HUES64 (cell line): ENCODE measurements around the gene ZDHHC5.
"Not testable (repeated sequence)": the region's sequence is repeated elsewhere in the genome, so short reads cannot be mapped to it uniquely, and the experiment has no call there.

Source experiments
- H3K27ac ChIP-seq: 2 replicates; pipeline ENCODE4 v1.7.0; 2013; ENCODE audit warnings: low read depth, low read length, inconsistent platforms
- H3K27me3 ChIP-seq: 2 replicates; pipeline ENCODE4 v1.6.1; 2013; ENCODE audit warnings: mild to moderate bottlenecking, low read length; ENCODE audit not compliant: insufficient read depth
- H3K36me3 ChIP-seq: 2 replicates; pipeline ENCODE4 v1.6.1; 2013; ENCODE audit warnings: mild to moderate bottlenecking, low read length; ENCODE audit not compliant: insufficient read depth
- H3K4me1 ChIP-seq: 2 replicates; pipeline ENCODE4 v1.6.1; 2013; ENCODE audit warnings: mild to moderate bottlenecking, low read length, moderate library complexity; ENCODE audit not compliant: insufficient read depth
- H3K4me3 ChIP-seq: 2 replicates; pipeline ENCODE4 v1.5.1; 2013; ENCODE audit warnings: mild to moderate bottlenecking, low read length, moderate library complexity
- H3K9ac ChIP-seq: 2 replicates; pipeline ENCODE4 v1.6.1; 2013; ENCODE audit warnings: mild to moderate bottlenecking, low read depth, low read length
- H3K9me3 ChIP-seq: 2 replicates; pipeline ENCODE4 v1.6.1; 2013; ENCODE audit warnings: low read depth, low read length; ENCODE audit not compliant: insufficient read depth
- WGBS: fragments of 150-250, 120-280 bp; methylation state at CpG from one replicate; pipeline ENCODE4 v1.1.7; 2013; ENCODE audit warnings: missing lambda C conversion rate; 5-methylcytosine and 5-hydroxymethylcytosine counted together

ZDHHC5 gene

GRCh38 chr11:57651408-57651807, 16.5 kb upstream of the ZDHHC5 start:
- peaks cover 2% of the 10 kb centered on the region; the same call in 1 of the 2 replicates for H3K36me3 ChIP-seq
- H3K4me3 ChIP-seq: no peak overlapping the region
- 90% methylated on average over 7 of the region's 7 CpGs for WGBS
- peaks cover 45% of the 10 kb centered on the region for H3K4me1 ChIP-seq
- H3K27ac ChIP-seq: no peak overlapping the region
- H3K9ac ChIP-seq: no peak overlapping the region
- H3K9me3 ChIP-seq: no peaks in the 10 kb centered on the region
- 0 out of 2 replicates have a peak, but pooled peaks cover 2% of the 10 kb centered on the region for H3K27me3 ChIP-seq

- H3K27ac ChIP-seq, H3K27me3 ChIP-seq, H3K36me3 ChIP-seq, H3K4me3 ChIP-seq, H3K9ac ChIP-seq, H3K9me3 ChIP-seq: not testable (repeated sequence)
- WGBS: 94% methylated on average over 14 of the region's 14 CpGs
- peaks cover 39% of the 10 kb centered on the region for H3K4me1 ChIP-seq
These were observed 15.7 kb upstream of the ZDHHC5 start for GRCh38 chr11:57652230-57652629.

GRCh38 chr11:57652662-57653061, 15.3 kb upstream of the ZDHHC5 start:
- Histone ChIP-seq H3K27me3 (0 out of 2 replicates have a peak, but pooled peaks cover 2% of the 10 kb centered on the region), H3K9ac (no peak overlapping the region)
- 96% methylated on average over 3 of the region's 3 CpGs for WGBS

GRCh38 chr11:57653163-57653562, 14.8 kb upstream of the ZDHHC5 start:
- Histone ChIP-seq H3K9me3 (no peaks in the 10 kb centered on the region), H3K27me3 (0 out of 2 replicates have a peak, but pooled peaks cover 2% of the 10 kb centered on the region), H3K4me3 (no peak overlapping the region), H3K4me1 (peaks cover 30% of the 10 kb centered on the region), H3K36me3 (no peaks in the 10 kb centered on the region), H3K27ac (no peak overlapping the region), H3K9ac (no peak overlapping the region)
- WGBS: 45% methylated on average over 2 of the region's 3 CpGs

More at GRCh38 chr11:57652662-57653061, 15.3 kb upstream of the ZDHHC5 start:
- no peak overlapping the region for H3K4me3 ChIP-seq
- peaks cover 35% of the 10 kb centered on the region for H3K4me1 ChIP-seq
- H3K9me3 ChIP-seq: no peaks in the 10 kb centered on the region
- no peaks in the 10 kb centered on the region for H3K36me3 ChIP-seq
- no peak overlapping the region for H3K27ac ChIP-seq

GRCh38 chr11:57656885-57657193, 11.1 kb upstream of the ZDHHC5 start:
- WGBS: 48% methylated on average over 5 of the region's 5 CpGs
- Histone ChIP-seq H3K27ac (no peak overlapping the region; the same call in 1 of the 2 replicates), H3K27me3 (0 out of 2 replicates have a peak, but pooled peaks cover 2% of the 10 kb centered on the region)

GRCh38 chr11:57657194-57658022, 10.5 kb upstream of the ZDHHC5 start, which contains the start of gene CLP1:
Gene CLP1, plus strand, starts transcription at chr11:57657762. Its CDS starts 1,715 bp downstream, at chr11:57659477.
- Histone ChIP-seq H3K9ac (peak within 1 kb of the TSS; percentile 83), H3K4me1 (peaks cover 8% of the 10 kb centered on the region; the same call in 1 of the 2 replicates), H3K36me3 (peaks cover 30% of the 10 kb centered on the region), H3K9me3 (no peaks in the 10 kb centered on the region), H3K27me3 (0 out of 2 replicates have a peak, but pooled peaks cover 2% of the 10 kb centered on the region), H3K27ac (peak within 1 kb of the TSS; percentile 11; the same call in 1 of the 2 replicates), H3K4me3 (peak within 1 kb of the TSS; percentile 86)
- WGBS: 1% methylated on average over 45 of the region's 45 CpGs

More at GRCh38 chr11:57656885-57657193, 11.1 kb upstream of the ZDHHC5 start:
- H3K4me1 ChIP-seq: peaks cover 8% of the 10 kb centered on the region; the same call in 1 of the 2 replicates
- H3K36me3 ChIP-seq: peaks cover 26% of the 10 kb centered on the region
- H3K9me3 ChIP-seq: no peaks in the 10 kb centered on the region
- peak overlapping the region; percentile 86 for H3K4me3 ChIP-seq
- peak overlapping the region; percentile 53 for H3K9ac ChIP-seq

- Histone ChIP-seq H3K27me3 (no peaks in the 10 kb centered on the region), H3K4me3 (peak overlapping the region; percentile 86), H3K4me1 (peaks cover 6% of the 10 kb centered on the region; the same call in 1 of the 2 replicates), H3K36me3 (peaks cover 31% of the 10 kb centered on the region), H3K9me3 (no peaks in the 10 kb centered on the region), H3K27ac (peak overlapping the region; percentile 11; the same call in 1 of the 2 replicates), H3K9ac (peak overlapping the region; percentile 83)
- under 1% methylated on average over 8 of the region's 8 CpGs for WGBS
These were observed 9.9 kb upstream of the ZDHHC5 start for GRCh38 chr11:57658023-57658361.

- Histone ChIP-seq H3K4me1 (no peaks in the 10 kb centered on the region), H3K27ac (no peak overlapping the region), H3K36me3 (peaks cover 31% of the 10 kb centered on the region), H3K27me3 (no peaks in the 10 kb centered on the region), H3K9me3 (no peaks in the 10 kb centered on the region), H3K4me3 (no peak overlapping the region), H3K9ac (no peak overlapping the region)
- 98% methylated on average over 14 of the region's 14 CpGs for WGBS
These were observed 8.2 kb upstream of the ZDHHC5 start for GRCh38 chr11:57659669-57660068.

GRCh38 chr11:57662893-57663292, 5.0 kb upstream of the ZDHHC5 start:
- H3K9me3 ChIP-seq: no peaks in the 10 kb centered on the region
- no peaks in the 10 kb centered on the region for H3K27me3 ChIP-seq
- no peak overlapping the region for H3K27ac ChIP-seq
- 90% methylated on average over 4 of the region's 4 CpGs for WGBS
- no peak overlapping the region for H3K4me3 ChIP-seq
- H3K4me1 ChIP-seq: no peaks in the 10 kb centered on the region
- peaks cover 31% of the 10 kb centered on the region for H3K36me3 ChIP-seq
- H3K9ac ChIP-seq: no peak overlapping the region

GRCh38 chr11:57663975-57664374, 3.9 kb upstream of the ZDHHC5 start:
- Histone ChIP-seq H3K27ac (no peak overlapping the region), H3K36me3 (peaks cover 31% of the 10 kb centered on the region), H3K4me3 (no peak overlapping the region), H3K4me1 (peaks cover 1% of the 10 kb centered on the region; the same call in 1 of the 2 replicates), H3K27me3 (no peaks in the 10 kb centered on the region), H3K9ac (no peak overlapping the region), H3K9me3 (no peaks in the 10 kb centered on the region)
- WGBS: 85% methylated on average over 9 of the region's 9 CpGs

GRCh38 chr11:57667117-57667735, 688 bp upstream of the ZDHHC5 start:
- Histone ChIP-seq H3K36me3 (peaks cover 11% of the 10 kb centered on the region), H3K27ac (peak overlapping the region; percentile 95), H3K9me3 (no peaks in the 10 kb centered on the region), H3K27me3 (no peaks in the 10 kb centered on the region), H3K4me1 (peaks cover 5% of the 10 kb centered on the region; the same call in 1 of the 2 replicates), H3K9ac (peak overlapping the region; percentile 98), H3K4me3 (peak overlapping the region; percentile 92)
- WGBS: under 1% methylated on average over 28 of the region's 29 CpGs
